HG03342 (cell line): ENCODE results near the gene FATE1.
A peak's percentile ranks its signal among the peaks of the same experiment; 100 is the strongest.

ENCODE experiments used
- ATAC-seq: cut with Tn5 transposase; IDR thresholded peaks from one replicate; pipeline ENCODE4 v1.9.1; 2021; ENCODE audit warnings: mild to moderate bottlenecking, moderate library complexity; ENCODE audit not compliant: unreplicated experiment

FATE1 gene

GRCh38 chrX:151703487-151703886 is 12.3 kb upstream of the FATE1 start:
- ATAC-seq, result no peak

GRCh38 chrX:151704041-151704663 is 11.7 kb upstream of the FATE1 start:
- no peak for ATAC-seq

GRCh38 chrX:151708821-151709220 is 7.0 kb upstream of the FATE1 start:
- ATAC-seq, result no peak

DNA sequence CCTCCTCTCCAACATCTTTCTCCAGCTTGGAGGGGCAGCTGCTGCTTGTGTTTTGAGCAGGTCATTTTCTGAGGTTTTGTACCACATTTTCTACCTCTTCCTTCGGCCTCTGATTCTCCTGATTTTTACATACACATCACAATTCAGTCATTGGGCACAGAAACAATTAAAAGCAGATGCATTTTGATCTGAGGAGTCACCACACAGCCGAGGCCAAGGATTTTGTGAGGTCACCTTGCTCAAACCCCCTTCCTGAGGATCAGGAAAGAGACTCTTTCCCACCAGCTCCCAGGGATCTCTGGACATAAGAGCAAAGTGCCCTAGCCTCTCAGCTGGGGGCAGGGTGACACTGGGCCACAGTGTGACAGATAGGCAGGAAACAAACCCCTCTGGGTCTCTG is 5.4 kb upstream of the FATE1 start:
- ATAC-seq, result no peak

DNA sequence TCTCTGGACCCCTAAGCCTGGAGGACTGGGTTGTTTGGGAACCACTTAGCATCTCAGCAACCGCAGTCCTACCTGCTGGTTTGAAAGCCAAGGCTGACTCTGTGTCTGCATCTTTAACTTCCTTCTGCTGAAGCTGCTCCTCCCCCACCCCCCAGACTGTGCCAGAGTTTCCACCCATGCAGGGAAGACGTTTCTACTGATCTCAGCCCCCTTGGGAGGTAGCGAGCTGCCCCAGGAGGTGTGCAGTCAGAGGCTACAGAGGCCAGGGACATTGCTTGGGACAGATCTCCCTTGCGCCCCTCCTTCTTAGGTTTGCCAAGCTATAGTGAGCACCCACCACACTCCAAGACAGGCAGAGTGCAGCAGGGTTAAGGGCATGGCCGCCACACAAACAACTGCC is 4.7 kb upstream of the FATE1 start:
- ATAC-seq, result no peak

- no peak for ATAC-seq
Observed at GRCh38 chrX:151711787-151712186, 4.0 kb upstream of the FATE1 start.

GRCh38 chrX:151712253-151712652 is 3.6 kb upstream of the FATE1 start:
- ATAC-seq, result no peak

DNA sequence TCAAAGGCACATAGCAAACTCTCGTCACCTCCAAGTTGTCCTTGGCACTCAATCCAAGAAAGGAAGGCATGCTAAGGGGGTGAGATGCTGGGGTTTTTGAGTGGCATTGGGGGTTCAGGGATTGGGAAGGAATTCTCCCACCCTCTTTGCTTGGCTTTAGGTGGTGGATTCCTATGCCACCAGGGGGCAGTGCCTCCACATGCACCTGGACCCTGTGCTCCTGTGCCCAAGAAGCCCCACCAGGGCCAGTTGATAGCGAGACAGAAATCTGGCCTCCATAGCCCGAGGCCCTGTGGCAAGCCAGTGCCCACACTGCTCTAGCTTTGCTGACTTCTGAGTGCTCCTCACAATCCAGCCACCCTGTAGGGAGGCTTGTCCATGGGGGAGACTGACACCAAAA is 2.0 kb upstream of the FATE1 start:
- peak; percentile 66 for ATAC-seq

- no peak for ATAC-seq
Observed at GRCh38 chrX:151714362-151714761, 1.5 kb upstream of the FATE1 start.

GRCh38 chrX:151722241-151722846 is 6.5 kb downstream of the FATE1 start:
- no peak for ATAC-seq

DNA sequence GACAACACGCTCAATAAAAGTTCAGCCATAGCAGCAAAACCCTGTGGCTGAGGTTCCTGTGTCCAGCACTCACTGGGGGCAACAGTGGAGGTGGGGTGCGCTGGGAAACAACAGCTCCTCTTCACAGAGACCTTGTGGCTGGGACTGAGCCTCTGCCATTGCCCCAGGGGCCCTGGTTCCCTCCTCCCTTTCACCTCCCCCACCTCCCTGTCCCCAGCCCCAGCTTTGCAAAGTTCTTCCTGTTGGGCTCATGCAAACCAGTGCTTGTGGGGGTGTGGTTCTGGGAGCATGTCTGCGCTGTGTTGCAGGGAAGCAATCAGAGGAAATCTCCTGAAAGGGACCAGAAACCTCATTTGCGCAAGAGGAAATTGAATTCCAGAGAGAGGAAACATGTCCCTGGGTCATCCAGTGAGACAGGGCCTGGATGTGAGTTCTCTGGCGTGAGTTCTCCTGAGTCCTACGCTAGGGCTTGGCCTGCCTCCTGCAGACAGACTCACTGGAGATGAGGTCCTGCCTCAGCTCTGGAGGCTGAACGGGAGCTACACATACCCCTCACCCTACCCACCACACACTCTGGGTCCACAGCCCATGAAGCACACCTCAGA is 7.4 kb downstream of the FATE1 start:
- ATAC-seq, result no peak

- no peak for ATAC-seq
Observed at GRCh38 chrX:151724563-151725337, 8.9 kb downstream of the FATE1 start.

- no peak for ATAC-seq
Observed at GRCh38 chrX:151725338-151725614, 9.4 kb downstream of the FATE1 start.

DNA sequence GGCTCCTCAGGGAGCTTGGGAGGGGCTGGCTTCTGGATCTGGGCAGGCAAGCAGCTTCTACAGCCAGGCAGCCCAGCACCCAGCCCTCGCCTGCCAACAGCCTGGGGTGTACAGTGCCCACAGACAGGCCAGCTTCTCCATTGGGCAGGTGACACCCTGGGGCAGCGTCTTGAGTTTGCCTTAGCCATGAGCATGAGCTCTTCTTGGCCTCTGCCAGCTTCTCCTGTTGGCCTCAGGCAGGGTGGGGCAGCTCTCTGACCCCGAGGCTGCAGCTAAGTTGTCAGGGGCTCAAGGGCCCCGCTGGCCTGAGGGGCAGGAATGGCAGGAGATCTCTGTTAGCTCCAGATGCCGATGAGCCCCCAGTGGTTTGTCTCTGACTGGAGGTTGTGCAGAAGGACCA is 10.9 kb downstream of the FATE1 start:
- ATAC-seq, result no peak

- no peak for ATAC-seq
Observed at GRCh38 chrX:151727346-151727745, 11.5 kb downstream of the FATE1 start.

DNA sequence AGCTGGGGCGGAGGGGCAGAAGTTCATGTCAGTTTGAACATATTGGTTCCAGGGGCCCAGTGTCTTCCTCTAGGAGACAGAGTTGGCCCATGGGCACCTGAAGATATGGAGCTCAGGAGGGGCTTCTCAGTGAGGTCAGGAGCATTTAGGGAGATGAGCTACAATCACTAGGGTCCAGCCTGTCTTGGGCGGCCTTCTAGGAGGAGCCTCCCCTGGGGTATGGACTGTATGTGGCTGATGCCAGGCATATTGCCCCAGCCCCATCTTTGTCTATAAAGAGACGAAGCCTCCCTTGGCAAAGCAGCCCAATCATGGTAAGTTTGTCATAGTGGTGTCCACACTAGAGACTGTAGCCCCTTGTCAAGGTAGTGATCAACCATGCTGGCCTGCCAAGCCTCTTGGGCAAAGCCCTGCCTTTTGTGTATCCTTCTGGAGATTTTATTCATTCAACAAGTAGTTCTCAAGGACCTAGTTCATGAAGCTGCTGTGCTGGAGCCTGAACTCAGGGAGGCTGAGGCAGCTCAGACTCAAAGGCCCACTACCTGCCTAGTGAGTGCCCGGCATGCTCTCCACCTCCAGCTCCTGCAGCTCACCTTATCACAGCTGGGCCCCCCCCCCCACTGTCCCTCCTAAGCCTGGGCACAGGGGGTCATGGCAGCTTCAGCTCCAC is 13.4 kb downstream of the FATE1 start:
- ATAC-seq, result no peak

GRCh38 chrX:151734446-151734845 is 18.6 kb downstream of the FATE1 start, which contains the start of gene CNGA2:
Gene CNGA2, plus strand, starts transcription at chrX:151734746. Its CDS starts 3,738 bp downstream, at chrX:151738484.
- ATAC-seq, result no peak

- no peak for ATAC-seq
Observed at GRCh38 chrX:151735219-151735618, 19.4 kb downstream of the FATE1 start.

- no peak for ATAC-seq
Observed at GRCh38 chrX:151736685-151737084, 20.9 kb downstream of the FATE1 start.

- no peak for ATAC-seq
Observed at GRCh38 chrX:151737494-151737893, 21.7 kb downstream of the FATE1 start.

GRCh38 chrX:151738751-151739150 is 22.9 kb downstream of the FATE1 start:
- ATAC-seq, result no peak
